Activated naive CD8-positive, alpha-beta T cell treated with anti-CD3 and anti-CD28 coated beads for 36 hours (primary cell): ENCODE results near the gene HERC3. TPM values are rescaled to one million over a fixed set of nuclear protein-coding genes. Genes with fewer than 3 reads are reported as not detected.

Experiments used
- DNase-seq: peaks from one replicate; pipeline ENCODE4 v3.0.0; 2021
- H3K27ac Mint-ChIP-seq: one replicate; pipeline ENCODE4 v1.8.0; 2022; ENCODE audit warnings: mild to moderate bottlenecking, moderate library complexity, mixed read lengths
- H3K27me3 Mint-ChIP-seq: one replicate; pipeline ENCODE4 v1.8.0; 2022; ENCODE audit warnings: mild to moderate bottlenecking, mixed read lengths
- H3K36me3 Mint-ChIP-seq: one replicate; pipeline ENCODE4 v1.8.0; 2021; ENCODE audit warnings: mild to moderate bottlenecking, mixed read lengths
- H3K4me1 Mint-ChIP-seq: one replicate; pipeline ENCODE4 v1.8.0; 2021; ENCODE audit warnings: mixed read lengths
- H3K4me3 Mint-ChIP-seq: one replicate; pipeline ENCODE4 v1.8.0; 2022; ENCODE audit warnings: mild to moderate bottlenecking, moderate library complexity, mixed read lengths
- H3K9me3 Mint-ChIP-seq: one replicate; pipeline ENCODE4 v1.8.0; 2022; ENCODE audit warnings: mixed read lengths
- total RNA-seq, 2 experiments: library from RNA; stranded (reverse); gene quantifications; one replicate each; pipeline ENCODE4 v1.2.3, GENCODE V29; 2021

Gene HERC3
- 10 to 100 TPM; 39.4 to 42.6 TPM for total RNA-seq

GRCh38 chr4:88591787-88592599 is at the start of gene HERC3:
Gene HERC3 (plus strand): TSS chr4:88592480. CDS start chr4:88605824, 13,344 bp downstream.
- DNase-seq = peak; percentile 91
- peaks cover 20% of the 10 kb centered on the region for H3K36me3 Mint-ChIP-seq
- H3K27me3 Mint-ChIP-seq = no peaks in the 10 kb centered on the region
- no peaks in the 10 kb centered on the region for H3K9me3 Mint-ChIP-seq
- H3K27ac Mint-ChIP-seq = peak within 1 kb of the TSS; percentile 83
- peaks cover 43% of the 10 kb centered on the region for H3K4me1 Mint-ChIP-seq
- peak within 1 kb of the TSS; percentile 92 for H3K4me3 Mint-ChIP-seq

DNA sequence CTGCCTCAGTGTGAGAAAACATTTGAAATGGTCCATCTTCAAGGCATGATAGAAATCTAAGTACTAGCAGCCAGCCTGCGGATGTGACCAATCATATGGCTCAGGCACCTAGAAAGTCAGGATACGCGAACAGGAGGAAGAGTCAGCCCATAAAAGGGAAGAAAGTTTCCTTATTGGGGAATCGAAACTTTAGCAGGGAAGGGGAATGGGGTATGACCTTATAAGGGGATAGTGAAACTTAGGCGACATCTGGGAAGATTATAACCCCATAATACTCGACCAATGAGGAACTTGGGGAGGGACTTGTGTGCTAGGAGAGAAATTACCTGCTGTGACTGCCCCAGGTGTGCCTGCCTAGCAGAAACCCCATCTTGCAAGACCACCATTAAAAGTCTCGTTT is 42.5 kb upstream of the HERC3 start:
- no peaks in the 10 kb centered on the region for H3K9me3 Mint-ChIP-seq
- H3K4me1 Mint-ChIP-seq = no peaks in the 10 kb centered on the region
- no peak overlapping the region for H3K27ac Mint-ChIP-seq
- H3K27me3 Mint-ChIP-seq = no peaks in the 10 kb centered on the region
- no peak overlapping the region for H3K4me3 Mint-ChIP-seq
- DNase-seq = no peak
- no peaks in the 10 kb centered on the region for H3K36me3 Mint-ChIP-seq

DNA sequence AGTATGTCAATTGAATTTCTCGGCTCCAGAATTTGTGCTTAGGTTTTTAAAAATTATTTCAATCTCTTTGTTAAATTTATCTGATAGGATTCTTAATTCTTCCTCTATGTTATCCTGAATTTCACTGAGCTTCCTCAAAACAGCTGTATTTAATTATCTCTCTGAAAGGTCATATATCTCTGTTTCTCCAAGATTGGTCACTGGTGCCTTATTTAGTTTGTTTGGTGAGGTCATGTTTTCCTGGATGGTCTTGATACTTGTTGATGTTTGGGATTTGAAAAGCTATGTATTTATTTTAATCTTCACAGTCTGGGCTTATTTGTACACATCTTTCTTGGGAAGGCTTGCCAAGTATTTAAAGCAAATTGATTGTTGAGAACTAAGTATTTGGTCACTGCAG is 24.7 kb upstream of the HERC3 start:
- Mint-ChIP-seq H3K27me3 (peaks cover 9% of the 10 kb centered on the region), H3K4me3 (no peak overlapping the region), H3K27ac (no peak overlapping the region), H3K36me3 (no peaks in the 10 kb centered on the region), H3K9me3 (no peaks in the 10 kb centered on the region), H3K4me1 (no peaks in the 10 kb centered on the region)
- no peak for DNase-seq

- H3K36me3 Mint-ChIP-seq = no peaks in the 10 kb centered on the region
- no peak overlapping the region for H3K4me3 Mint-ChIP-seq
- peaks cover 6% of the 10 kb centered on the region for H3K27me3 Mint-ChIP-seq
- DNase-seq = no peak
- no peaks in the 10 kb centered on the region for H3K4me1 Mint-ChIP-seq
- H3K27ac Mint-ChIP-seq = no peak overlapping the region
- H3K9me3 Mint-ChIP-seq = no peaks in the 10 kb centered on the region
Measured at GRCh38 chr4:88570001-88570400, 22.3 kb upstream of the HERC3 start.

- Mint-ChIP-seq H3K4me1 (no peaks in the 10 kb centered on the region), H3K27me3 (peaks cover 6% of the 10 kb centered on the region), H3K36me3 (no peaks in the 10 kb centered on the region), H3K4me3 (no peak overlapping the region), H3K9me3 (no peaks in the 10 kb centered on the region), H3K27ac (no peak overlapping the region)
- no peak for DNase-seq
Measured at GRCh38 chr4:88573276-88573980, 18.9 kb upstream of the HERC3 start.

DNA sequence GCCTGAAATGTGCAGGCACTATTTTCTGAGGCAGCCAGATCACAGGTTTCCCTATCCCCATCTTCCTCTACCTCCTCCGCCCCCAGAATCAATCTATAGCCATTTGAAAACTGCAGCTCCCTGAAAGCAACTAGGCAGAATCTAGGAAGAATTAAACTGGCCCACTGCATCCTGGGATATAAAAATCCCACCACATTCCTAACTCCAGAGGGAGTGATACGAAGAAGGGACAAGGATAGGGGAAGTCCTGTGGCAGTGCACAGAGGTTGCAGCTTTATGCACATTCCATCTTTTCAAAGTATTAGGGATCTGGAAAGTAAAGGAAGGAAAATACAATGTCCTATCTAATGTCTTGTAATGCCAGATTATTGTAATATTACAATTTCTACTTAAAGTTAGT is 18.3 kb upstream of the HERC3 start:
- H3K36me3 Mint-ChIP-seq = no peaks in the 10 kb centered on the region
- no peak overlapping the region for H3K27ac Mint-ChIP-seq
- H3K9me3 Mint-ChIP-seq = no peaks in the 10 kb centered on the region
- H3K4me3 Mint-ChIP-seq = no peak overlapping the region
- H3K27me3 Mint-ChIP-seq = peaks cover 6% of the 10 kb centered on the region
- no peaks in the 10 kb centered on the region for H3K4me1 Mint-ChIP-seq
- no peak for DNase-seq

- no peaks in the 10 kb centered on the region for H3K4me1 Mint-ChIP-seq
- DNase-seq = no peak
- H3K4me3 Mint-ChIP-seq = no peak overlapping the region
- no peaks in the 10 kb centered on the region for H3K9me3 Mint-ChIP-seq
- H3K27me3 Mint-ChIP-seq = no peaks in the 10 kb centered on the region
- no peak overlapping the region for H3K27ac Mint-ChIP-seq
- H3K36me3 Mint-ChIP-seq = no peaks in the 10 kb centered on the region
Measured at GRCh38 chr4:88575186-88575585, 17.1 kb upstream of the HERC3 start.

DNA sequence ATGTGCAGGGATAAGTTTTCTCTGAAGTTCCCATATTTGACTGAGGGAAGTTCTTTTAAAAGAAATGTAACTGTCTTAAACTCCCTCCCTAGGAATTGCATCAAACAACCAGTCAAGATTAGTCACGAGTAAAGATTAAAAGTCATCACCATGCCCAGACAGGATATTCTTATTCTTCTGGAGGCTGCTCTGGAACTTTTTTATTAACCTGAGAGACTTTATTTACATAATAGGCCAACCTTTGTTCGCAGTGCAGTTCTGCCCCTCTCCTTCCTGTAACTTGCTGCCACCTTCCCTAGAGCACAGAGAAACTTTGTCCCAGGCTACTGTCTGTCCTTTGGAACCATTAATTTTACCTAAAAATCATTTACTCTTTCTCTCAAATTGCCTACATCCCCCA is 9.8 kb upstream of the HERC3 start:
- Mint-ChIP-seq H3K9me3 (peaks cover 4% of the 10 kb centered on the region), H3K4me3 (no peak overlapping the region), H3K4me1 (no peaks in the 10 kb centered on the region), H3K27me3 (no peaks in the 10 kb centered on the region), H3K36me3 (no peaks in the 10 kb centered on the region), H3K27ac (no peak overlapping the region)
- no peak for DNase-seq

GRCh38 chr4:88583631-88584470 is 8.4 kb upstream of the HERC3 start:
- Mint-ChIP-seq H3K4me3 (no peak overlapping the region), H3K36me3 (no peaks in the 10 kb centered on the region), H3K9me3 (peaks cover 4% of the 10 kb centered on the region), H3K4me1 (no peaks in the 10 kb centered on the region), H3K27me3 (no peaks in the 10 kb centered on the region), H3K27ac (no peak overlapping the region)
- DNase-seq = no peak

DNA sequence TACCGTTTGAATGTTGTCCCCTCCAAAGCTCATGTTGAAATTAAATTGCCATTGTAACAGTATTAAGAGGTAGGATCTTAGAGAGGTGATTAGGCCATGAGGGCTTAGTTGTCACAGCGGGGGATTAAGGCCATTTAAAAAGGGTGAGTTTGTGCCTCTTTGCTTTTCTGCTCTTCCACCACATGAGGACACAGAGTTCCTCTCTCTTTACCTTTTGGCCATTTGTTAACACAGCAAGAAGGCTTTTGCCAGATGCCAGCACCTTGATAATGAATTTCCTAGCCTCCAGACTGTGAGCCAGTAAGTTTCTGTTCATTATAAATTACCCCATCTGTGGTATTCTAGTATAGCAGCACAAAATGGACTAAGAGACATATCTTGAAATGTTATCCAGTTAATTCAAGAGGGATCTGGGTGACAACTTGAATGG is 7.8 kb upstream of the HERC3 start:
- Mint-ChIP-seq H3K27me3 (no peaks in the 10 kb centered on the region), H3K4me3 (no peak overlapping the region), H3K4me1 (no peaks in the 10 kb centered on the region), H3K27ac (no peak overlapping the region), H3K9me3 (peaks cover 4% of the 10 kb centered on the region), H3K36me3 (no peaks in the 10 kb centered on the region)
- no peak for DNase-seq

DNA sequence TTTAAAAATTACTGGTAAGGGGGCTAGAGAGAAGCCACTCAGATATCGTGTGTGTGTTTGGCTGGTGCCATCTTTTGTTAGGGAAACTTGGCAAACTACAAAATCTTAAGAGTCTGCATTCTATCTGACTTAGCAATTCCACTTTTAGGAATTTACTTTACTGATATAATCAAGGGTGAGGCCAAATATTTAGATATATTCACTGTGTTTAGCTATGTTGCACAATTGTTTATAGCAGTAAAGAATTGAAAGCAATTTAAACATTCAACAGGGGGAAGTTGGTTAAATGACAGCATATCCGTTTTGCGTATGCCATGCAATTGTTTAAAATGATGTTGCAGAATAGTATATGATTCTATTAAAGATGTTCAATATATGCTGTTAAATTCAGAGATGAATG is 6.4 kb upstream of the HERC3 start:
- Mint-ChIP-seq H3K27ac (no peak overlapping the region), H3K27me3 (no peaks in the 10 kb centered on the region), H3K36me3 (no peaks in the 10 kb centered on the region), H3K4me3 (no peak overlapping the region), H3K9me3 (peaks cover 4% of the 10 kb centered on the region), H3K4me1 (peaks cover under 1% of the 10 kb centered on the region)
- DNase-seq = no peak

- no peaks in the 10 kb centered on the region for H3K36me3 Mint-ChIP-seq
- H3K9me3 Mint-ChIP-seq = peaks cover 4% of the 10 kb centered on the region
- H3K4me3 Mint-ChIP-seq = no peak overlapping the region
- DNase-seq = no peak
- no peak overlapping the region for H3K27ac Mint-ChIP-seq
- H3K27me3 Mint-ChIP-seq = no peaks in the 10 kb centered on the region
- peaks cover 12% of the 10 kb centered on the region for H3K4me1 Mint-ChIP-seq
Measured at GRCh38 chr4:88587306-88587705, 5.0 kb upstream of the HERC3 start.

GRCh38 chr4:88592600-88593448 is 544 bp downstream of the HERC3 start:
- Mint-ChIP-seq H3K9me3 (no peaks in the 10 kb centered on the region), H3K36me3 (peaks cover 22% of the 10 kb centered on the region), H3K4me3 (peak overlapping the region; percentile 92), H3K27me3 (no peaks in the 10 kb centered on the region), H3K27ac (peak overlapping the region; percentile 83), H3K4me1 (peaks cover 47% of the 10 kb centered on the region)
- DNase-seq = peak; percentile 92

DNA sequence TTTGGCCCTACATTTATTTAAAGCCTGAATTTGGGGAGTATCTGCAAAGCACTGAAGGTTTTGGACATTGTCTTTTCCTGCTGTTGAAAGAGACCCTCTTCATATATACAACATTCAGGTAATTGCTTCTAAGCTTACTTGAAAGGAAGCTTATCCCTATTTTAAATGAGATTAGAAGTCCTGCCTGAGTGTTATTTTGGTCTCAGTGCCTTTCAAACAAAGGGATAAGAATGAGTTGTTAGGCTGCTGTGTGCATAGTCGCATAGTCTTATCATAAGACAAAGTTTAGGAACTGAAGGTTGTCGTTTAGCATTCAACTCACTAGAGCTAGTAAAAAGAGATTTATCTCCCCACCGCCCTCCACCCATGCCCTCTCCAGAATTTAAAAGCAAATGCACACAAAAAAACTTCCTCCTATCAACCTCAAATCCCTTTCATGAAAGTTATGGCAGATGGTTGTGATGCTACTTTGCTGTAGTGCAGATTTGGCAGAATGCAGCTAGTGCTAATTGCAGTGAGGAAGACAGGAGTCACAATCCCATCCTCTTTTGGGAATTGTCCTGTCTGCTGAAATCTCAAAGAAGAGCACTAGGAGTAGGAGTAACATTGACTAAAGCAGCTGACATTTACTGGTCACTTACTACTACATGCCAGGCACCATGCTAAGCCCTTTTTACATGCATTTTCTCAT is 5.8 kb downstream of the HERC3 start:
- H3K27me3 Mint-ChIP-seq = no peaks in the 10 kb centered on the region
- H3K4me1 Mint-ChIP-seq = peaks cover 68% of the 10 kb centered on the region
- no peaks in the 10 kb centered on the region for H3K9me3 Mint-ChIP-seq
- no peak overlapping the region for H3K4me3 Mint-ChIP-seq
- H3K36me3 Mint-ChIP-seq = peaks cover 49% of the 10 kb centered on the region
- DNase-seq = no peak
- no peak overlapping the region for H3K27ac Mint-ChIP-seq
